AG04450 (cell line): Measurements from ENCODE around the gene OPA3. TPM values are rescaled to one million over a fixed set of nuclear protein-coding genes. Genes with fewer than 3 reads are reported as not detected.

ENCODE experiments used
- CTCF ChIA-PET: fragments of 300-600, 350-600 bp; formaldehyde crosslinking; extraction: SDS; loops from one replicate; lab custom pipeline; 2022; ENCODE audit warnings: antibody characterized with exemption, inconsistent platforms; lab: Charles Lee
- POLR2A ChIA-PET: fragments of 350-600 bp; formaldehyde crosslinking; extraction: SDS; loops from one replicate; lab custom pipeline; 2021; ENCODE audit warnings: antibody characterized with exemption, inconsistent platforms; lab: Yijun Ruan, JAX
- DNase-seq: peaks from one replicate; pipeline ENCODE4 v3.0.0-alpha.2; 2011; ENCODE audit warnings: low read depth, low spot score
- H3K27ac ChIP-seq: one replicate; pipeline ENCODE4 v1.5.1; 2012; ENCODE audit warnings: low read depth, low read length, control low read depth
- H3K27me3 ChIP-seq: one replicate; pipeline ENCODE4 v1.6.0; 2012; ENCODE audit warnings: low read length; ENCODE audit not compliant: control insufficient read depth, insufficient read depth
- H3K4me3 ChIP-seq: 2 replicates; pipeline ENCODE4 v1.5.1; 2011; ENCODE audit warnings: mild to moderate bottlenecking, low read depth, low read length, control low read depth
- H3K9me3 ChIP-seq: 2 replicates; pipeline ENCODE4 v1.5.1; 2012; ENCODE audit warnings: low read length; ENCODE audit not compliant: control insufficient read depth, insufficient read depth
- CTCF ChIP-seq: IDR thresholded peaks from 2 replicates; pipeline ENCODE4 v1.5.1; 2011; ENCODE audit warnings: low read depth, low read length, control low read depth, inconsistent platforms
- polyA plus RNA-seq: library from polyadenylated mRNA; depleted of rRNA; stranded (reverse); fragments of >200 nt; gene quantifications from 2 replicates; pipeline ENCODE4 v1.2.3, GENCODE V29; 2011

OPA3 gene
- polyA plus RNA-seq, 1 experiment = 12.2 TPM

- H3K27ac ChIP-seq = no peak overlapping the region
- no peaks in the 10 kb centered on the region for H3K27me3 ChIP-seq
- CTCF ChIA-PET = no interaction called here
- no peaks in the 10 kb centered on the region; the same call in 1 of the 2 replicates for H3K9me3 ChIP-seq
- no peak for DNase-seq
- POLR2A ChIA-PET = no interaction called here
- no peak overlapping the region for H3K4me3 ChIP-seq
- no peak for TF ChIP-seq CTCF
Measured at GRCh38 chr19:45623984-45624383, 39.4 kb upstream of the OPA3 start.

- no peaks in the 10 kb centered on the region; the same call in 1 of the 2 replicates for H3K9me3 ChIP-seq
- ChIA-PET CTCF (no interaction called here), POLR2A (interaction anchor here (0.7 kb wide), 1 partner anchor 10 kb away, joined by 3 read pairs; no protein-coding TSS in a partner anchor)
- TF ChIP-seq CTCF = no peak
- DNase-seq = no peak
- no peaks in the 10 kb centered on the region for H3K27me3 ChIP-seq
- H3K27ac ChIP-seq = no peak overlapping the region
- no peak overlapping the region for H3K4me3 ChIP-seq
Measured at GRCh38 chr19:45621976-45622503, 37.4 kb upstream of the OPA3 start.

- ChIA-PET CTCF (no interaction called here), POLR2A (interaction anchor here (0.7 kb wide), 1 partner anchor 11 kb away, joined by 3 read pairs; no protein-coding TSS in a partner anchor)
- Histone ChIP-seq H3K27me3 (no peaks in the 10 kb centered on the region), H3K9me3 (peaks cover 4% of the 10 kb centered on the region; the same call in 1 of the 2 replicates), H3K4me3 (no peak overlapping the region), H3K27ac (no peak overlapping the region)
- TF ChIP-seq CTCF = no peak
- no peak for DNase-seq
Measured at GRCh38 chr19:45621389-45621788, 36.8 kb upstream of the OPA3 start.

GRCh38 chr19:45616704-45617017, 32.1 kb upstream of the OPA3 start:
- CTCF ChIA-PET = no interaction called here

More at GRCh38 chr19:45616704-45617017, 32.1 kb upstream of the OPA3 start:
- Histone ChIP-seq H3K27ac (peak overlapping the region; percentile 11), H3K27me3 (no peaks in the 10 kb centered on the region), H3K9me3 (peaks cover 6% of the 10 kb centered on the region; the same call in 1 of the 2 replicates), H3K4me3 (no peak overlapping the region)
- TF ChIP-seq CTCF = no peak
- no peak for DNase-seq
- POLR2A ChIA-PET = interaction anchor here (2.3 kb wide), 1 partner anchor 14 kb away, joined by 7 read pairs; no protein-coding TSS in a partner anchor
